ENCODE measurements around the gene SLC25A24. TPM values are rescaled to one million over a fixed set of nuclear protein-coding genes. Genes with fewer than 3 reads are reported as not detected.
"Not testable (repeated sequence)": the region's sequence is repeated elsewhere in the genome, so short reads cannot be mapped to it uniquely, and the experiment has no call there.

SLC25A24 gene
- 10 to 100 TPM; 26.9 to 29.2 TPM for total RNA-seq

- ChIA-PET CTCF (interaction anchor here (0.7 to 2.5 kb wide), 15 partner anchors 8 to 497 kb away, joined by 3 to 18 read pairs (median 5); partner anchors contain the start of genes EEIG2 and PRPF38B), POLR2A (interaction anchor here (0.6 to 1.5 kb wide), 6 partner anchors 10 to 652 kb away, joined by 3 to 8 read pairs (median 4); partner anchors contain the start of genes EEIG2 and PRPF38B)
- Mint-ChIP-seq H3K36me3 (ENCODE audit: low read depth) (peaks cover 37% of the 10 kb centered on the region), H3K4me1 (ENCODE audit: low read depth) (peaks cover 27% of the 10 kb centered on the region), H3K4me3 (peak within 1 kb of the TSS; percentile 88), H3K9me3 (ENCODE audit: insufficient read depth) (no peaks in the 10 kb centered on the region), H3K27me3 (ENCODE audit: low read depth) (peaks cover 12% of the 10 kb centered on the region), H3K27ac (peak within 1 kb of the TSS; percentile 87)
- peak; percentile 98 for ATAC-seq
- DNase-seq, result peak; percentile 84
Observed at GRCh38 chr1:108199781-108200686, at the start of gene SLC25A24. Gene SLC25A24, minus strand, starts transcription at chr1:108200343. Its CDS starts 205 bp downstream, at chr1:108200138.

GRCh38 chr1:108243976-108244375 lies 43.8 kb upstream of the SLC25A24 start, which contains the start of gene NBPF4:
Gene NBPF4, minus strand, starts transcription at chr1:108244076. Its CDS starts 315 bp downstream, at chr1:108243761.
- H3K9me3 Mint-ChIP-seq (ENCODE audit: insufficient read depth); H3K4me3 Mint-ChIP-seq; ATAC-seq; H3K27me3 Mint-ChIP-seq (ENCODE audit: low read depth); H3K4me1 Mint-ChIP-seq (ENCODE audit: low read depth); POLR2A ChIA-PET; H3K36me3 Mint-ChIP-seq (ENCODE audit: low read depth); CTCF ChIA-PET; DNase-seq; H3K27ac Mint-ChIP-seq: not testable (repeated sequence)

- H3K4me3 Mint-ChIP-seq; H3K9me3 Mint-ChIP-seq (ENCODE audit: insufficient read depth); H3K27ac Mint-ChIP-seq; POLR2A ChIA-PET; H3K27me3 Mint-ChIP-seq (ENCODE audit: low read depth); DNase-seq; H3K36me3 Mint-ChIP-seq (ENCODE audit: low read depth); ATAC-seq; CTCF ChIA-PET; H3K4me1 Mint-ChIP-seq (ENCODE audit: low read depth): not testable (repeated sequence)
Observed at GRCh38 chr1:108239426-108239825, 39.3 kb upstream of the SLC25A24 start.

DNA sequence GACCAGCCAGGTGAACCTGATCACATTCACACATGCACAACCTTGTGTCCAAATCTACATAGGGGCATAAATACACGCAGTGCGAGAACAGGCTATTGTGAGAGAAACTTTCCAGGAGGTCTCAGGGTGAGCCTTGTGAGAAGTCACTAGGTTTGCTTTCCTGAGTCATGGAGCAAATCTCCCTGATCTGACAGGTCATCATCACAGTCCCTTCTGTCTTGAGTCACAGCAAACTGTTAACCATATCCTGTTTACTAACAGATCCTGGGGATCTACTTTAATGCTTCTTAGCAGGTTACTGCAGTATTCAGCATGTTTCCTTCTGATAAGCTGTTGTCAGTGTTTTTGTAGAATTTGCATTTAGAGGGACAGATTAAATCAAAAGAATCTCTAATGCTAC lies 35.2 kb upstream of the SLC25A24 start:
- H3K36me3 Mint-ChIP-seq (ENCODE audit: low read depth); POLR2A ChIA-PET; H3K27me3 Mint-ChIP-seq (ENCODE audit: low read depth); CTCF ChIA-PET; H3K4me1 Mint-ChIP-seq (ENCODE audit: low read depth); DNase-seq; H3K4me3 Mint-ChIP-seq; H3K9me3 Mint-ChIP-seq (ENCODE audit: insufficient read depth); ATAC-seq; H3K27ac Mint-ChIP-seq: not testable (repeated sequence)

GRCh38 chr1:108232183-108232582 lies 32.0 kb upstream of the SLC25A24 start:
- H3K36me3 Mint-ChIP-seq (ENCODE audit: low read depth); H3K27ac Mint-ChIP-seq; H3K4me1 Mint-ChIP-seq (ENCODE audit: low read depth); DNase-seq; CTCF ChIA-PET; H3K27me3 Mint-ChIP-seq (ENCODE audit: low read depth); ATAC-seq; H3K9me3 Mint-ChIP-seq (ENCODE audit: insufficient read depth); H3K4me3 Mint-ChIP-seq; POLR2A ChIA-PET: not testable (repeated sequence)

DNA sequence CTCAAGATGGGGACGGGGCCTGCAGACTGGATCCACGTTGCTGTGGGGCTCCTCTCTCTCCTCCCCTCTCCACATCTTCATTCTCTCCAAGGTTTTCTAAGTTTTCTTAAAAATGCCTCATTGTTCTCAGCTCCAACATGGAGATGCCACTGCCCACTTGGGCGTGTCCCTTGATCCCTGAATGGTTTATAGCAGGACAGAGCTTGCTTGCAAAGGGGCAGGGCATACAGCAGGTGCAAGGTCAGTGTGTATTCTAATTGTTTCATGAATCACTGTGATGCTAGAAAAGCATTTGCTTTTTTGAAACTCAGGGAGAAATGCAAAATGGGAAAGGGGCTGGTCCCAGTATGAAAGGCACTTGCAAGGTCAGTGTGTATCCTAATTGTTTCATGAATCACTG lies 29.8 kb upstream of the SLC25A24 start:
- DNase-seq; CTCF ChIA-PET; ATAC-seq; H3K36me3 Mint-ChIP-seq (ENCODE audit: low read depth); H3K9me3 Mint-ChIP-seq (ENCODE audit: insufficient read depth); H3K27me3 Mint-ChIP-seq (ENCODE audit: low read depth); H3K27ac Mint-ChIP-seq; H3K4me3 Mint-ChIP-seq; H3K4me1 Mint-ChIP-seq (ENCODE audit: low read depth); POLR2A ChIA-PET: not testable (repeated sequence)

DNA sequence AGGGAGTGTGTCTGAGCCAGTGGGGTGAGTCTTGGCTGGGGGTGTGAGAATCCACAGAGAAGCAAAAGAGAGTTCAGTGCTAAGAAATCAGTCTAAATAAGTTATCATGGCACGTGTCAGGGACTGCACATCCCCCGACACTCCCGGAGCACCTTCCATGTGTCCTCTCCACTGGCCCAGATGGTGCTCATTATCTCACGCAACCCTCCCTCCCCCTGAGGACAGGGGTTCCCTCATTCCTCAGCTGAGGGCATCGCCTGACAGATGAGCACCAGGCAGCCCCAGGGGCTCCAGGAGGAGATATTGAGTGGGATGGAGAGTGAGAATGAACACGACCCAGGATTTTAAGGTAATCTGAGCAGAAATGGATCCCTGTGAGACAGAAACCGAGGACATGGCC lies 27.6 kb upstream of the SLC25A24 start:
- not testable (repeated sequence) for ATAC-seq

DNA sequence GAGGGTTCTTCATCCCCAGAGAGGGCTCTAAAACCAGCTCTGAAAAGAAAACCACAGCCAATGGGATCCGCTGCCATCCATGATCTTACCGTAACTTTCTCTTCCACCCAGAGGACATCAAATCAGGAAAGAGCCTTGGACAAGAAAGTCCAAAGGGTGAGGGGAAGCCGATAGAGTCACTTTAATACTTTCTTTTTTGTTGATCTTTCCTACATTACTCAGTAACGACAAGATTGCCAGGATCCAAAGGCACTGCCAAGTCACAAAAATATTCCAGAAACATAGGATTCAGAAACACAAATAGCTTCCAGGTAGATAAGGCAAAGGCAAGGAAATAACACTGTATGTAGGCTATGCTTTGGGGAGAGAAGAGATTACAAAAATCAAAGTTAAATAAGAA lies 26.7 kb upstream of the SLC25A24 start:
- H3K27ac Mint-ChIP-seq; CTCF ChIA-PET; ATAC-seq; H3K36me3 Mint-ChIP-seq (ENCODE audit: low read depth); DNase-seq; H3K9me3 Mint-ChIP-seq (ENCODE audit: insufficient read depth); POLR2A ChIA-PET; H3K27me3 Mint-ChIP-seq (ENCODE audit: low read depth); H3K4me1 Mint-ChIP-seq (ENCODE audit: low read depth); H3K4me3 Mint-ChIP-seq: not testable (repeated sequence)

More for the DNA sequence above, 27.6 kb upstream of the SLC25A24 start:
- DNase-seq; H3K27ac Mint-ChIP-seq; H3K9me3 Mint-ChIP-seq (ENCODE audit: insufficient read depth); POLR2A ChIA-PET; H3K27me3 Mint-ChIP-seq (ENCODE audit: low read depth); CTCF ChIA-PET; H3K4me3 Mint-ChIP-seq; H3K36me3 Mint-ChIP-seq (ENCODE audit: low read depth); H3K4me1 Mint-ChIP-seq (ENCODE audit: low read depth): not testable (repeated sequence)

DNA sequence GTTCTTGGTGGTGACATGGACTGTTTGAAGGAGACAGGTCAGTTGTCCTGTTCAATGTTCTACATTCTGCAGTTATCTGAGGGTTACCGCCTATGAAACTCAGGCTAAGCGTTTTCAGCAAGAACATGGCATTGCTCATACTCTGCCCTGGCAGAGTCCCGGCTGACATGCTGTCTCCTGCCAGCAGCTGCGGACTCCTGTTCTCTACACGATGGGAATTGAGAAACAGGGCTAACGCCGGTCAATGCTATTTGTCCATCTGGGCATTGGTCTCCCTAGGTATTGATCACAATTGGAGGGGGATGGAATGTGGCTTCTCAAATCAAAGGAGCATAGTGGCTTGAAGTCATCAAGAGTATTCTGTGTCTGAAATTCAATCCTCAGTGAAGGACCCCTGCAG lies 23.1 kb upstream of the SLC25A24 start:
- H3K27ac Mint-ChIP-seq, ATAC-seq, H3K4me3 Mint-ChIP-seq: not testable (repeated sequence)

DNA sequence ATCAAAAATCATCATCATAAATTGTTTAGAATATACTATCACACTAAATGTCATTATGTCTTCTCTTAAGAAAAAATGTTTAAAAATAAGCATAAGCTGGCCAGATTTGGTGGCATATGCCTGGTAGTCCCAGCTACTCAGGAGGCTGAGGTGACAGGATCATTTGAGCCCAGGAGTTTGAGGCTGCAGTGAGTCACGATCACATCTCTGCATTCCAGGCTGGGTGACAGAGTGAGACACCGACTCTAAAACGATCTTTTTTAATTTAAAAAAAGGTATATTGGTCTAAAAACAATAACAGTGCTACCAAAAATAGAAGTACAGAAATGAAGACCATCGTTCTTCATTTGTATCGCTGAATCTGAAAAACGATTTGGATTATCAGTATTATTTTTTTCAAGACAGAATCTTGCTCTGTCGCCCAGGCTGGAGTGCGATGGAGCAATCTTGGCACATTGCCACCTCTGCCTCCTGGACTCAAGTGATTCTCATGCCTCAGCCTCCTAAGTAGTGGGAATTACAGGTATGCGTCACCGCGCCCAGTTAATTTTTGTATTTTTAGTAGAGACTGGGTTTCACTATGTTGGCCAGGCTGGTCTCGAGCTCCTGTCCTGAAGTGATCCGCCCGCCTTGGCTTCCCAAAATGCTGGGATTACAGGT lies 17.5 kb upstream of the SLC25A24 start:
- H3K27ac Mint-ChIP-seq; H3K4me3 Mint-ChIP-seq; H3K36me3 Mint-ChIP-seq (ENCODE audit: low read depth); H3K27me3 Mint-ChIP-seq (ENCODE audit: low read depth); H3K4me1 Mint-ChIP-seq (ENCODE audit: low read depth); DNase-seq; ATAC-seq; CTCF ChIA-PET; POLR2A ChIA-PET; H3K9me3 Mint-ChIP-seq (ENCODE audit: insufficient read depth): not testable (repeated sequence)

More for the DNA sequence above, 23.1 kb upstream of the SLC25A24 start:
- DNase-seq; CTCF ChIA-PET; H3K4me1 Mint-ChIP-seq (ENCODE audit: low read depth); H3K9me3 Mint-ChIP-seq (ENCODE audit: insufficient read depth); H3K27me3 Mint-ChIP-seq (ENCODE audit: low read depth); H3K36me3 Mint-ChIP-seq (ENCODE audit: low read depth); POLR2A ChIA-PET: not testable (repeated sequence)

DNA sequence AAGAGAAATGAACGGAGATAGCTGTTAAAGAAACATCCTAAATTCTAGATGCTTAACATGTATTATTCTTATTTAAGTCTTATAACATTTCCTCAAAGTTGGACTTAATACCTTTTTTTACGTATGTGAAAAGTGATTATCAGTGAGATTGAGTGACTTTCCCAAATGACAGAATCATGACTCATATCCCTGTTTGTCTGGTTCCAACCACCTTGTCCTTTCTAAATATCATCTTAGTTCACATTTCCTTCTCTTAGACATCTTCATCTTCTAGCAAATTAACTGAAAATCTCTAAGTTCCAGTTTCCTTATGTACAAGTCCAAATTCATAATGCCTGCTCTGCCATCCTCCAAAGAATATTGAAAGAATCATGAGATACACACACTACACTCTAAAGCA lies 16.9 kb upstream of the SLC25A24 start:
- H3K4me3 Mint-ChIP-seq; H3K9me3 Mint-ChIP-seq (ENCODE audit: insufficient read depth); H3K27ac Mint-ChIP-seq; ATAC-seq; H3K36me3 Mint-ChIP-seq (ENCODE audit: low read depth); DNase-seq; H3K4me1 Mint-ChIP-seq (ENCODE audit: low read depth); POLR2A ChIA-PET: not testable (repeated sequence)
- H3K27me3 Mint-ChIP-seq (ENCODE audit: low read depth), result peaks cover 10% of the 10 kb centered on the region
- CTCF ChIA-PET, result interaction anchor here (1.0 to 1.1 kb wide), 3 partner anchors 343 to 426 kb away, joined by 3 to 5 read pairs (median 4); partner anchors contain the start of gene EEIG2
